ENCODE measurements around the gene SERP2.
"Not testable (repeated sequence)": the region's sequence is repeated elsewhere in the genome, so short reads cannot be mapped to it uniquely, and the experiment has no call there.

Gene SERP2

DNA sequence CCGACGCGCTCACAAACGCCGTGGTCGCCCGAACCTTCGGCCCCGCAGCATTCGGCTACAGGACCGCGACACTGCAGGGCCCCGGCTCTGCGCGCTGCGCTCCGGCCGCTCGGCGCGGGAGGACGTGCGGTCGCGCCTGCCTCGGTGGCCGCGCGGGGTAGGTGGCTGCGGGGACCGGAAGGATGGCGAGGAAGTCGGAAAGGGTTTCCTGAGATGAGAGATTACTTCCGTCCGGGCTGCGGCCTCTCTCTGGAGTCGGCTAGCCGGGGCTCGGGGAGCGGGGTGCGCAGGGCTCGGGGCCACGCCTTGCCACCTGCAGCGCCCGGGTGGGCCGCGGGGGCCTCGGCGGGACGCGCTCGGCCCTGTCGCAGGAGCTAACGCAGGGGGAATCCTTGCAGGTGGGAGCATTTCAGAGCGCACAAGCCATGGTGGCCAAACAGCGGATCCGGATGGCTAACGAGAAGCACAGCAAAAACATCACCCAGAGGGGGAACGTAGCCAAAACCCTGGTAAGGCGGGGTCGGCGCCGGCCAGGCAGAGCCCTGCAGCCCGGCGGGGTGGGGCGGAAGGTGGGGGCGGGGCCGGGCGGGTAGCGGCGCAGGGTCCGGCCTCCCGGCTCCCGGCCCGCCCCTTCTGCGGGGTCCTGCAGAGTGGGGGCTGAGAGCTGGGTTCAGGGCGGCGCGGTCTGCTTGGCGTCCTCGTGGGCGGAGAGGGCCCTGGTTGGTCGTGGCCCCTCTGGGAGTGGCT is at the start of gene SERP2:
TSS of gene SERP2 (plus strand) at position 224 of the 747 bp plus-strand sequence. CDS start at position 426, 202 bp downstream.
- DNase-seq = no peak

DNA sequence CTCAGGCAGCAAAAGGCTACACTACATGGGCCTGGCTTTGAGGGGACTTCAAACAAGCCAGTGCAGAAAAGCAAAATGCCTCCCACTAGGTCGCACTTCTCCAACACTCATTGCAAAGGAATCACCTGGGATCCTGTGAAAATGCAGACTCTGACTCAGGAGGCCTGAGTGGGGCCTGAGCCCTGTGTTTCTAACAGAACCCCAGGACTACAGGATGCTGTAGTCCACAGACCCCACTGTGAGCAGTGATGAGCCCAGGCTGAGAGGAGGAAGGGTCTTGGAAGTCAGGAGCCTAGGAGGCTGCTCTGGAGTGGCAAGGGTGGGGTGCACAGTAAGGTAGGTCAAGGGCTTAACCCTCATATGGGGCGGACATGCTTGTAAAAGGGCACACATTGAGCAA is 46.7 kb upstream of the SERP2 start:
- DNase-seq = no peak

GRCh38 chr13:44329041-44329440 is 44.6 kb upstream of the SERP2 start:
- DNase-seq = not testable (repeated sequence)

GRCh38 chr13:44329909-44330545 is 43.6 kb upstream of the SERP2 start:
- DNase-seq = no peak

GRCh38 chr13:44331446-44331845 is 42.2 kb upstream of the SERP2 start:
- no peak for DNase-seq

DNA sequence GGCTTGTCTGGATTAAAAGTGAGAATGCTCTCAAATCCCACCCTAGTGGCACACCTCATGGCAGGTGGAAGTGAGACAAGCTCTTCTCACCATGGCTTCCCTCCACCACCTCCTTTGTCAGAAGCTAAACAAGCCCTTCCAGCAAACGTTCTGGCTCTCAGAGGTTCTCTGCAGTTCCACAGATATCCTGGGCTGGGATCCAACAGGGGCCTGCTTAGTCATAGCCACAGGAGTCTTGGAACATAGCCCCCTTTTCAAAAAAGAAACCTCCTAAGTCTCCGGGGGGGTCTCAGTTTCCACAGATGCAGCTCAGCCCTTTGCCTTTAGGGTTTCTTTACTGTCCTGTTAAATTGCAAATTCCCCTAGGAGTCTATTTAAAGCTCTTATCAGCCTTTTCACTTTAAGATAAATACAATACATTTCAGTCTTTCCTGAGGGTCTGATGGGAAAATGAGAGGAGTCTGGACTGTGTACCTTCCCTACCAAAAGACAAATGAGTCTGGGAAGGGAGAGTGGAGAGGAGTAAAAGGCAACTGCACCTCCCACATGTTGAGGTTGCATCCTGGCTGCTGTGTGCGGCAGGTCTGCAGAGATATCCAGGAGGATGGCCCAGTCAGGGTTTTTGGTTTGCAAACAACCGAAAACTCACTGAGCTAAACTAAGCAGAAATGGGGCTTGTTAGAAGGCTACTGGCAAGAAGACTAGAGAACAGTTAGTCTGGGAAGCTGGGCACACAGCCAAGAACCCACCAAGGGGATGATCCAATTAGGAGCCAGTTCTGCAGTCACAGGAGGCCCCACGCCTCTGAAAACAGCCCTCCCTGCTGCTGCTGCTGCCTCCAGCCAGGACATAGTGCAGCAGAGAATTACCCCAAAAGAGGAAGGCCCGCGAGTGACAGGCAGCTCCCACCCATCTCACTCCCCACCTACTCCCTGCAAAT is 41.4 kb upstream of the SERP2 start:
- DNase-seq = no peak

DNA sequence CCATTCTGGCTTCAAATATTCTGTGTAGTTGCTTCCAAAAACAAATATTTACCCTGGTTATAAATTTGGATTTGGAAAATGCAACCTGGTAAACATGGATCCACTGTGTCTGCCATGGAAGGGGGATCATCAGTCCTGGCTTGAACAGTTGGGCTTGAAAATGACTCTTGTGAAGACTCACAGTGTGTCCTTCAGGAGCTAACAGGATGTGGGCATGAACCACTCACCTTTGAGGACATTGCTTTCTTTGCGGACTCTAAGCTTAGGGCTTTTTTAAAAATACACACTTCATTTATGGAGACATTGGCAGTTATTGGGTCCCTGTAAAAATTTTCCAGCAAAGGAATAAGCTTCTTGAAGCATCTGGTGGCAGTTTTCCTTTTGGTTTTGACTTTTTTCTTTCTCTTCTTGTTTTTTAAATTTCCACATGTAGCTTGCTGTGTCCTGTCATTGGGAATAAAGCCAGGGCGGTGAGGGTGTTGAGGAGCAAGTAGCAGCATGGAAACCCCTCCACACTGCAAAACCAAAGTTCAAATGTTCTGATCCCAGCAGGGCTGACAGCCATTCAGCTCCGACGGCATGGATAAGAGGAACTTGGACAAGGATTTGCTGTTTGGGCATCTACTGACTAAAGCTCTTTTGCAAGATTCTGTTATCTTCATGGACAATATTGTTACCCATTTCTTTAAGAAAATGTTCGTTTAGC is 39.5 kb upstream of the SERP2 start:
- no peak for DNase-seq

DNA sequence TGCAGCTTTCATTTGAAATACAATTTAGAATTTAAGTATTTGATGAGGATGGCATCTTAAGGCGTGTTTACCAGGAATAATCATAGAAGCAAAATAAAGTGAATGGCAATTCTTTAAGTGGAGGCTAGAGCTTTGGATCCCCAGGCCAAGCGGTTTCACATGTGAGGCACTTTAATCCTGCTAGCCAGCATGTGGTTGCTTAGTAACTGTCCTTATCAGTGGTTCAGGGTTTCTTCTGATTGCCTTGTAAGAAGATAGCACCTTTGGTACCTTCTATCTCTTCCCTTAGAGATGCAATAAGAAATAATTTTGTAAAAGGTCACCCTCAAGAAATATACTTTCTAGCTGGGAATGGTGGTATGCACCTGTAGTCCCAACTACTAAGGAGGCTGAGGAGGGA is 38.9 kb upstream of the SERP2 start:
- no peak for DNase-seq

GRCh38 chr13:44336934-44337333 is 36.7 kb upstream of the SERP2 start:
- no peak for DNase-seq

- DNase-seq = no peak
These were observed 36.0 kb upstream of the SERP2 start for GRCh38 chr13:44337581-44337980.

DNA sequence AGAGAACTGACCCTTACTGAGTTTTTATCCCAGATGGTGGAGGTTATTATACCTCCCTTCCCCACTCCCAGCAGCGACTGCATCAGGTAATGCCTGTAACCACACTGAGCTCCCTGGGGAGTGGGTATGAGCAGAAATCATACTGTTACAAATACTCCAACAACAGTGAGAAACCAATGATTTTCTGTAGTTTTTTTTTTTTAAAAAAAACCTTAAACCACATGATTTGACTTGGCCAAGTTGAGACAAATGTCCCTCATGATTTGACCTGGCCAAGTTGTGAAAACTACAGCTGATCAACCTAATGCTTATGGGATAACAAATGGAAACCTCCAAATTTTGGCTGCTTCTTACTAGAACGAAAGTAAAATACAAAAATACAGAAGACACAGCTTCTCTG is 33.1 kb upstream of the SERP2 start:
- no peak for DNase-seq

DNA sequence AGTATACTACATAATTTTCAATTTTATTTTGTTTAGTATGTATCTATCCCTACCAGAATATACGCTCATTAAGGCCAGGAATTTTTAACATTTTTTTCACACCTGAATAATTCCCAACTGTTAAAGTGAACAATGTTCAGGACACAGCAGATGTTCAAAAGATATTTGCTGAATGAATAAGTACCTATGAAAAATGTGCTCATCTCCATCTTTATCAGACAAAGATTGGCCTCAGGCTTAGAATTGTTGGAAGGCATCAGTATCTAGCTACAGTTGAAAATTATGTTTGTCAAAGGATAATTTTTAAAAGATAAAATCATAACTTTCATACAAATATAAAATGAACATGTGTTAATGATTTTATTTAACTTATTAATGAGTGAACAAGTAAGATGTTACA is 30.9 kb upstream of the SERP2 start:
- DNase-seq = no peak

DNA sequence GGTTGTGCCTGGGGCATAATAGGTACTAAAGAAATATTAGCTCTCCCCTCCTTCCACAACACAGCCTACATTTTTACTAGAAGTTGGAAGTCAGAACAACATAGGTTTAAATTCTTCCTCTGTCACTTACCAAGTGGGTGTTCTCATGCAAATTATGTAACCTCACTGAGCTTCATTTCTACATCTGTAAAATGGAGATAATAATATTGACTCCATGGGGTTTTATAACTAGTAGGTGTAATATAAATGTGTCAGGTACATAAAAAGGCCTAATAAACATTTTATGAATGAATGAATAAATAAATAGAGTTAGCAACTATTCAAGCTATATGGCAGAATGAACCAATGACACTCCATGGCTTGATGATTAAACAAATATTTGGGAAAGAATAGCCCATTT is 27.1 kb upstream of the SERP2 start:
- DNase-seq = no peak

GRCh38 chr13:44347301-44347700 is 26.3 kb upstream of the SERP2 start:
- DNase-seq = no peak

GRCh38 chr13:44347949-44348348 is 25.7 kb upstream of the SERP2 start:
- no peak for DNase-seq

DNA sequence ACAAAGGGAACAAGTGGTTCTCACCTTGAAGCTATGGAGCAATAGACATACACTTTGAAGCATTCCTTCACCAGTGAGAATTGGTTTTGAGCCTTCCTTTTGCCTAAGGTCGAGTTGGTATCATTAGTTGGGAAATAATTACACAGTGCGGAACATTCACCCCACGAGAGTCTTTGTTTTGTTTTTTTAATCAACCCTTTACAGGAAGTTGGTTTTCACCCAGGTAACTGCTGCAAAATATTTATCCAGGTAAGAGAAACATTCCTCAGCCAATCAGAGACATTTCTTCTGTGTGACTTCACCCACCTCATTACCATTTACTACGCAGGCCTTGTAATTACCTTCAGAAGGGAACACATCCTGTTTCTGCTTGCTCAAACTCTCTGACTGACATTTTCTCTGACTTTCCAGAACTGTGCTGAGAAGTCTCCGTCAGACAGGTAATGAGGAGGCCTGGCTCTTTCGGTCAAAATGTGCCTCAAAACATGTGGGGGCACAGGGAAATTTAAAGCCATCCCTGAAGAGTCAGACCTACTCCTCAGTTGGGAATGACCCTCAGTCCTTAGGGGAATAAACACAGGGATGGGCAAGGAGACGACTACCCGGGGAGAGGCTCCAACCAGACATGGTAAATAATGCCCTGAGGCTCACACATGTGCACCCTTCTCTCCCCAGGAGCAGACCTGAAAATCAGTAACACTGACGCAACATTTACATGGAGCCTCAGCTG is 22.7 kb upstream of the SERP2 start:
- DNase-seq = peak in 3 of 6 experiments; percentile 14 to 24 (median 19)

DNA sequence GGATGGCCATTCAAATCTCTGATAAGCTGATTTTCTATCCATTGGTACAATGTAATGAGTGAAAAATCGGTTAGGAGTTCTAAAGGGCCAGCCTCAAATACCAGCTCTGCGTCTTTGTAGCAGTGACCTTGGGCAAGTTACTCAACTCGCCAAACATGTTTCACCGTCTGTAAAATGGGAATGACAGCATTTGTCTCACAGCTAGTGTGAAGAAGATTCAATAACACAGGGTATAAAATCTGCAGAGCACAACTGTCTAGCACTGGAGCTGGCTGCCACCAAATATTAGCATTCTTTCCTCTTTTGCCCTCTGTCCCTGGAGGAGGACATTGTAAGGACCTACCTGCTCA is 22.1 kb upstream of the SERP2 start:
- DNase-seq = no peak

- no peak for DNase-seq
These were observed 21.4 kb upstream of the SERP2 start for GRCh38 chr13:44352202-44352601.

- DNase-seq = no peak
These were observed 21.0 kb upstream of the SERP2 start for GRCh38 chr13:44352671-44353070.

GRCh38 chr13:44354331-44354730 is 19.3 kb upstream of the SERP2 start:
- no peak for DNase-seq

DNA sequence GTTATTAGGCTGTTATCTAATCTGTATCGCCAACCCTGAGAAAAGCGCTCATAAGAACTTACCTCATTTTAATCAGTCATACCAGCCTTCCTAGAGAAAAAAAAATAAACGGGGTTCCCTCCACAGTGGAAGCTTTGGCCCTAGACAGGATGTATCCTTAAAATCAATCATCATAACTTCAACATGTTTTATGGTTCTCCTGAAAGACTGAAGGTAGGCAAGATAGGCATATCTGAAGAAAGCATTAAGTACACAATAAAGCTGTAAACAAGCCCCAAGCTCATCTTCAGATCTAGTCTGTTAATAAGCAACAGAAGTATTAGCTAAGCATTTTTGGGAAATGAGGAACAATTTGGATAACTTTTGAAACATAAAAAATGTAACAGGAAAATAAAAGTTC is 18.7 kb upstream of the SERP2 start:
- DNase-seq = no peak

- DNase-seq = no peak
These were observed 18.0 kb upstream of the SERP2 start for GRCh38 chr13:44355621-44356020.

All from stimulated activated naive CD4-positive, alpha-beta T cell (primary cell).